Keratinocyte (primary cell): Measurements from ENCODE around the gene RAB30.

Experiments used
- EZH2 ChIP-seq: IDR thresholded peaks from one replicate; pipeline ENCODE4 v1.6.1; 2012; ENCODE audit warnings: inconsistent platforms, mild to moderate bottlenecking, low read length, moderate library complexity
- TF ChIP-seq, protein P1 (sequence below), 3 experiments: IDR thresholded peaks in 1 of 3; conservative IDR thresholded peaks in 1 of 3; optimal IDR thresholded peaks in 1 of 3; 2 replicates in 2 of 3; 3 replicates in 1 of 3; pipeline versions ENCODE3 to v1.5.1; 2011; ENCODE audit warnings: low read length in 3 of 3, mild to moderate bottlenecking in 3 of 3, moderate library complexity in 2 of 3, control low read depth in 1 of 3, inconsistent platforms in 1 of 3; ENCODE audit not compliant: insufficient read depth in 2 of 3; ENCODE audit errors: extremely low read depth in 1 of 3

DNA sequence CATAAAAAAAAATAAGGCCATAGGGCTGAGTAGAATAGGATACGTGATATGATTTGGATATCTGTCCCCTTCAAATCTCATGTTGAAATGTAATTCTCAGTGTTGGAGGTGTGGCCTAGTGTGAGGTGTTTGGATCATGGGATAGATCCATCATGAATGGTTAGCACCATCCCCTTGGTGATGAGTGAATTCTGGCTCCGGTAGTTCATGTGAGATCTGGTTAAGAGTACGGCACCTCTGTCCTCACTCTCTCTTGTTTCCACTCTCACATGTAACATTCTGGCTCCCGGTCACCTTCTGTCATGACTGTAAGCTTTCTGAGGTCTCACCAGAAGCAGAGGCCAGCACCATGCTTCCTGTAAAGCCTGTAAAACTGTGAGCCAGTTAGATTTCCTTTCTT, 45.5 kb downstream of the RAB30 start:
- TF ChIP-seq, protein P1, sequence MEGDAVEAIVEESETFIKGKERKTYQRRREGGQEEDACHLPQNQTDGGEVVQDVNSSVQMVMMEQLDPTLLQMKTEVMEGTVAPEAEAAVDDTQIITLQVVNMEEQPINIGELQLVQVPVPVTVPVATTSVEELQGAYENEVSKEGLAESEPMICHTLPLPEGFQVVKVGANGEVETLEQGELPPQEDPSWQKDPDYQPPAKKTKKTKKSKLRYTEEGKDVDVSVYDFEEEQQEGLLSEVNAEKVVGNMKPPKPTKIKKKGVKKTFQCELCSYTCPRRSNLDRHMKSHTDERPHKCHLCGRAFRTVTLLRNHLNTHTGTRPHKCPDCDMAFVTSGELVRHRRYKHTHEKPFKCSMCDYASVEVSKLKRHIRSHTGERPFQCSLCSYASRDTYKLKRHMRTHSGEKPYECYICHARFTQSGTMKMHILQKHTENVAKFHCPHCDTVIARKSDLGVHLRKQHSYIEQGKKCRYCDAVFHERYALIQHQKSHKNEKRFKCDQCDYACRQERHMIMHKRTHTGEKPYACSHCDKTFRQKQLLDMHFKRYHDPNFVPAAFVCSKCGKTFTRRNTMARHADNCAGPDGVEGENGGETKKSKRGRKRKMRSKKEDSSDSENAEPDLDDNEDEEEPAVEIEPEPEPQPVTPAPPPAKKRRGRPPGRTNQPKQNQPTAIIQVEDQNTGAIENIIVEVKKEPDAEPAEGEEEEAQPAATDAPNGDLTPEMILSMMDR (optimal IDR thresholded peaks at IDR 0.05 in 1 of 3, IDR thresholded peaks at IDR 0.05 in 1 of 3, conservative IDR thresholded peaks at IDR 0.05 in 1 of 3; ENCODE audit: extremely low read depth in 1 of 3, insufficient read depth in 2 of 3, low read length in 3 of 3) = no peak
- no peak for TF ChIP-seq EZH2
